H1 (cell line): Measurements from ENCODE around the gene POP7. TPM values are rescaled to one million over a fixed set of nuclear protein-coding genes. Genes with fewer than 3 reads are reported as not detected.

ENCODE experiments used
- TEAD4 ChIP-seq: IDR thresholded peaks from 2 replicates; pipeline ENCODE4 v1.6.1; 2012; ENCODE audit warnings: low read depth, low read length, inconsistent platforms, mixed read lengths
- polyA plus RNA-seq, 7 experiments: library from polyadenylated mRNA; depleted of rRNA in 3 of 7; stranded (reverse) in 5 of 7; unstranded in 2 of 7; fragments of >200 nt in 5 of 7; fragments of 200-250 nt in 2 of 7; gene quantifications; 1 replicate in 5 of 7; 2 replicates in 1 of 7; 4 replicates in 1 of 7; pipeline versions ENCODE4 v1.2.1 to v1.2.3, GENCODE V29; 2011 to 2013; ENCODE audit warnings: missing spikeins in 2 of 7, mixed read lengths in 2 of 7
- total RNA-seq: library from RNA; stranded (reverse); fragmentation: NEBNext Ultra II Directional; extraction: Animal tissue kit (Norgen Biotek cat#: 25700); gene quantifications from 2 replicates; pipeline ENCODE4 v1.2.1, GENCODE V29; 2021
- TF ChIP-seq, protein P1 (sequence below): IDR thresholded peaks from 2 replicates; pipeline ENCODE4 v1.6.1; 2011; ENCODE audit warnings: low read depth, mild to moderate bottlenecking, low read length; ENCODE audit not compliant: insufficient read depth

Gene POP7
- total and polyA plus RNA-seq, 2 of the 8 experiments (the other 6 are each of a cell fraction or from before 2014, with no cell fraction given), result 92.5 to 135 TPM

- TF ChIP-seq TEAD4, result no peak
- TF ChIP-seq, protein P1, sequence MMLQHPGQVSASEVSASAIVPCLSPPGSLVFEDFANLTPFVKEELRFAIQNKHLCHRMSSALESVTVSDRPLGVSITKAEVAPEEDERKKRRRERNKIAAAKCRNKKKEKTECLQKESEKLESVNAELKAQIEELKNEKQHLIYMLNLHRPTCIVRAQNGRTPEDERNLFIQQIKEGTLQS, result no peak
Observed at GRCh38 chr7:100752994-100753393, 47.1 kb downstream of the POP7 start (continued).
